Right lung (tissue), 10 donors: ENCODE data around the gene NPW. TPM values are rescaled to one million over a fixed set of nuclear protein-coding genes. Genes with fewer than 3 reads are reported as not detected.

Source experiments
- DNase-seq, 2 donors: peaks; one replicate each; pipeline ENCODE4 v3.0.0-alpha.2; 2013
- long read RNA-seq, 8 donors: transcript quantifications; one replicate each; lab custom pipeline, GENCODE V29; 2026
- polyA plus RNA-seq, 5 donors: library from polyadenylated mRNA; unstranded; fragments of 120-200 nt; gene quantifications; one replicate each; pipeline versions ENCODE4 v1.2.1 to v1.2.3, GENCODE V29; 2013; ENCODE audit warnings: inconsistent platforms in 1 of 5, low replicate concordance in 1 of 5; ENCODE audit not compliant: insufficient read length in 5 of 5, insufficient read depth in 1 of 5

NPW gene
- 1 to 10 TPM; 1.1 to 7.9 (median 2.3) TPM for polyA plus RNA-seq
- long read RNA-seq, donor 1, transcript NPW-202 (2 exons, 991 nt), result major isoform, 33 of 33 reads
- long read RNA-seq, donor 1, partial matches to known transcripts, result 0 of 33 reads
- long read RNA-seq, donor 1, other reads (novel, unspliced or antisense), result 0 of 33 reads
- long read RNA-seq, donor 2, transcript NPW-202 (2 exons, 991 nt), result major isoform, 7 of 7 reads
- long read RNA-seq, donor 2, partial matches to known transcripts, result 0 of 7 reads
- long read RNA-seq, donor 2, other reads (novel, unspliced or antisense), result 0 of 7 reads
- long read RNA-seq, donor 3, partial matches to known transcripts, result 0 of 1 reads
- long read RNA-seq, donor 3, other reads (novel, unspliced or antisense), result 0 of 1 reads
- long read RNA-seq, donor 4, partial matches to known transcripts, result 0 of 4 reads
- long read RNA-seq, donor 4, other reads (novel, unspliced or antisense), result 0 of 4 reads
- long read RNA-seq, donor 5, transcript NPW-202 (2 exons, 991 nt), result major isoform, 10 of 10 reads
- long read RNA-seq, donor 5, partial matches to known transcripts, result 0 of 10 reads
- long read RNA-seq, donor 5, other reads (novel, unspliced or antisense), result 0 of 10 reads
- long read RNA-seq, donor 6, transcript NPW-202 (2 exons, 991 nt), result major isoform, 21 of 21 reads
- long read RNA-seq, donor 6, partial matches to known transcripts, result 0 of 21 reads
- long read RNA-seq, donor 6, other reads (novel, unspliced or antisense), result 0 of 21 reads
- long read RNA-seq, donor 7, transcript NPW-202 (2 exons, 991 nt), result major isoform, 12 of 12 reads
- long read RNA-seq, donor 7, partial matches to known transcripts, result 0 of 12 reads
- long read RNA-seq, donor 7, other reads (novel, unspliced or antisense), result 0 of 12 reads
- long read RNA-seq, donor 8, transcript NPW-202 (2 exons, 991 nt), result major isoform, 6 of 6 reads
- long read RNA-seq, donor 8, partial matches to known transcripts, result 0 of 6 reads
- long read RNA-seq, donor 8, other reads (novel, unspliced or antisense), result 0 of 6 reads

GRCh38 chr16:2019518-2019920, at the start of gene NPW:
NPW (plus strand) TSS chr16:2019785.
- no peak for DNase-seq

- DNase-seq, result peak; percentile 93 to 95
These were observed 47.6 kb upstream of the NPW start, which contains the start of gene TBL3 for GRCh38 chr16:1971796-1972489. TBL3 (plus strand) TSS chr16:1972053; CDS start chr16:1972165, 112 bp downstream.

GRCh38 chr16:1972490-1972877, 47.1 kb upstream of the NPW start:
- DNase-seq, result no peak

DNA sequence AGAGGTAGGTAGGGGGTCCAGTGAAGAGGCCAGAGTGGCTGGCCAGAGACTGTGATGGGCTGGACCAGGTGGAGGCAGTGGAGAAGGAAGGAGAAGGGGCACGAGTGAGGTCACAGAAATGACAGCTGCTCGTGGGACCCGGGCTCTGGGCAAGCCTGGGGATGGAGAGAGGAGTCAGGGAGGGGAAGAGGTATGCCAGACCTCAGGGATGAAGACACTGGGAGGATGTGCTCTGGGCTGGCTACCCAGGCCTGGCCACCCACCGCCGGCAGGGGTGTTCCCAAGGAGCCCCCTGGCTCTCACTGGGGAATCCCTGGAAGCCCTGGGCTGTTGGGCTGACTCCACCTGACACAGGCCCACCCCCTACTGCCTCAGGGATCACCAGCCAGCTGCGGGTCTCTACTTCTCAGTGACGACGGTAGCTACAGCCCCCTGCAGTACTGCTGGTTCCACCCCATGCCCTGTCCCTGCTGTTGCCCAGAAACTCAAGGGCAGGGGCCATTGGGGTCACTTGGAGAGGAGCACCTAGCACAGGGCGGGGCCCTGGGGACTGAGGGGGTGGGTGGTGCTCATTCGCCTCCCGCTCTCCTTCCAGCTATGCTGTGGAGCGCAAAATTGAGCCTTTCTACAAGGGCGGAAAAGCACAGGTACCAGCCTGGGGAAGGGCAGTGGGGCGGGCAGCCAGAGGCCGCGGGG, 46.0 kb upstream of the NPW start:
- DNase-seq, result no peak

DNA sequence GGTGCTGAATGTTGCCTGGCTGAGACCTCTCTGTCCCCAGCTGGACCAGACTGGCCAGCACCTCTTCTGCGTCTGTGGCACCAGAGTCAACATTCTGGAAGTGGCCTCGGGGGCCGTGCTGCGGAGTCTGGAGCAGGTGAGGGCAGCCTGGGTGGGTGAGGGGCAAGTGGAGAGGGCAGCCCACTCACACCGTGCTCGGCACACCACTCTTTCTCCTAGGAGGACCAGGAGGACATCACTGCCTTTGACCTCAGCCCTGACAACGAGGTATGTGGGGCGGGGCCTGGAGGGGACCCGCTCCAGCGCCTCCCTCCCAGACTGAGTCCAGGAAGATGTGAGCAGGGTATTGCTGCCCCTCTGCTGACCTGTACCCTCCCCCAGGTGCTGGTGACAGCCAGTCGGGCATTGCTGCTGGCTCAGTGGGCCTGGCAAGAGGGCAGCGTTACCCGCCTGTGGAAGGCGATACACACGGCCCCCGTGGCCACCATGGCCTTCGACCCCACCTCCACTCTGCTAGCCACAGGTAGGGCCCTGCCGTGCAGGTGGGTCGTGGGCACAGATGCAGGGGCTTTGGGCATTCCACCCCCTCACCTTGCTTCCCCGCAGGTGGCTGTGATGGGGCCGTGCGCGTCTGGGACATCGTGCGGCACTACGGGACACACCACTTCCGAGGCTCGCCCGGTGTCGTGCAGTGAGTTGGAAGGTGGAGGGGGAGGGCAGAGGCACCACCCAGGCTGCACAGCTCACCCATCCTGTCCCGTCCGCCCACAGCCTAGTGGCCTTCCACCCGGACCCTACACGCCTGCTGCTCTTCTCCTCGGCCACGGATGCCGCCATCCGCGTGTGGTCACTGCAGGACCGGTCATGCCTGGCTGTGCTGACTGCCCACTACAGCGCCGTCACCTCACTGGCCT, 45.2 kb upstream of the NPW start:
- DNase-seq, result no peak

- DNase-seq, result no peak
These were observed 44.0 kb upstream of the NPW start for GRCh38 chr16:1975432-1976215.

DNA sequence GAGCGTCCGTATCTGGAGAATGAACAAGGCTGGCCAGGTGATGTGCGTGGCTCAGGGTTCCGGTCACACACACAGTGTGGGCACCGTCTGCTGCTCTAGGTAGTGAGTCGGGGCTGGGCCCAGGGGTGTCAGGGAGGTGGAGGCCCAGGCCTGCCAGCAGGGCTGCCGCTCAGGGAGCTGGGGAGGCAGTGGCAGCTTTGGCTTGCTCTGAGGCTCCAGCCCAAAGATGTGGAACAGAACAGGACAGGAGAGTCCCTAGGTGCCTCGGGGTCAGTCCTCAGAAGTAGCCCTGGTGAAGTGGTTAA, 43.4 kb upstream of the NPW start:
- DNase-seq, result no peak

DNA sequence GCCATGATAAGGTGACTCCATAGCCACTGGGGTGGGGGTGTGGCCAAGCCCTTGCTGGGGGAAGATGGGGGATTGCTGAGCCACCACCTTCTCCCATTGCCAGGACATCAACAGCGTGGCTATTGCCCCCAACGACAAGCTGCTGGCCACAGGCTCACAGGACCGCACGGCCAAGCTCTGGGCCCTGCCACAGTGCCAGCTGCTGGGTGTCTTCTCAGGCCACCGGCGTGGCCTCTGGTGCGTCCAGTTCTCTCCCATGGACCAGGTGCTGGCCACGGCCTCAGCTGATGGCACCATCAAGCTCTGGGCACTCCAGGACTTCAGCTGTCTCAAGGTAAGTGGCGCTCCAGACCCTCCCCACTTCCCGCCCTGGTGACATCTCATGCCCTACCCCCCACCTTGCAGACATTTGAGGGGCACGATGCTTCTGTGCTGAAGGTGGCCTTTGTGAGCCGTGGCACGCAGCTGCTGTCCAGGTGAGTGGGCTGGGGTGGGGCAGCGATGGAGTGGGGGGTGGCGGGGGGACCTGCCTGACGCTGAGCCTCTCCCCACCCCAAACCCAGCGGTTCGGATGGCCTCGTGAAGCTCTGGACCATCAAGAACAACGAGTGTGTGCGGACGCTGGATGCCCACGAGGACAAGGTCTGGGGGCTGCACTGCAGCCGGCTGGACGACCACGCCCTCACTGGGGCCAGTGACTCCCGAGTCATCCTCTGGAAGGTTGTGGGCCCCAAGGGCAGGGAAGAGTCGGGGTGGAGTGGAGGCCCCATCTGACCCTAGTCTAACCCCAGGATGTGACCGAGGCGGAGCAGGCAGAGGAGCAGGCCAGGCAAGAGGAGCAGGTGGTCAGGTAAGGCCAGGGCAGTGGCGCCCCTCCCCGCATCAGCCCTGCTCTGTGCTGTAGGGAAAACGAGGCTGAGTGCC, 42.4 kb upstream of the NPW start:
- no peak for DNase-seq

GRCh38 chr16:1977875-1978268, 41.7 kb upstream of the NPW start:
- DNase-seq, result no peak

DNA sequence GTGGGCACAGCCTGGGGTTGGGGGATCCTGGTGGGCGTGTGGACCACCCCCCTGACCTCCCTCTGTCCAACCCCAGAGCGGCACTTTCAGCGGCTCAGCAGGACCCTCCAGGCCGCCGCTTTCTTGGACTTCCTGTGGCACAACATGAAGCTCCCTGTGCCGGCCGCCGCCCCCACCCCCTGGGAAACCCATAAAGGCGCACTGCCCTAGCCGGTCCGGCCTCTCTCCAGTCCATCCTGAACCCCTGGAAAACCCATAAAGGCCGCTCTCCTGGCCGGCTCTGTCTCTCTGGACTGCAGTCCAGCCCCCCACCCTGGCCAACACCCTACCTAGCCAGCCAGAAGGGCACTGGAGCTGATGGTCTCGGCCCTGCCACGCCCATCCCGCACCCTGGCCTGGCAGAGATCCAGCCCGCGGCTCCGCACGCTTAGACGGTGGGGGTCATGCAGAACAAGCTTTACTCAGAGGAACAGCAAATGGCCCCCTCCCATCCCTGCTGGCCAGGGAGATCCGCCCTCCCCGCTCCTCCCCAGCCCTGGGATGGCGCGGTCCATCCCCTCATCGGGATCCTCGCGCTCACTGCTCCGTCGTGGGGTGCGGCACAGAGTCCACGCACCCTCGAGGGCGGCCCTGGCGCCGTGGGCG, 41.0 kb upstream of the NPW start:
- DNase-seq, result no peak

- no peak for DNase-seq
These were observed 40.1 kb upstream of the NPW start for GRCh38 chr16:1979271-1980029.

GRCh38 chr16:1980030-1980769, 39.4 kb upstream of the NPW start:
- DNase-seq, result no peak

GRCh38 chr16:1980770-1981087, 38.9 kb upstream of the NPW start:
- no peak for DNase-seq

DNA sequence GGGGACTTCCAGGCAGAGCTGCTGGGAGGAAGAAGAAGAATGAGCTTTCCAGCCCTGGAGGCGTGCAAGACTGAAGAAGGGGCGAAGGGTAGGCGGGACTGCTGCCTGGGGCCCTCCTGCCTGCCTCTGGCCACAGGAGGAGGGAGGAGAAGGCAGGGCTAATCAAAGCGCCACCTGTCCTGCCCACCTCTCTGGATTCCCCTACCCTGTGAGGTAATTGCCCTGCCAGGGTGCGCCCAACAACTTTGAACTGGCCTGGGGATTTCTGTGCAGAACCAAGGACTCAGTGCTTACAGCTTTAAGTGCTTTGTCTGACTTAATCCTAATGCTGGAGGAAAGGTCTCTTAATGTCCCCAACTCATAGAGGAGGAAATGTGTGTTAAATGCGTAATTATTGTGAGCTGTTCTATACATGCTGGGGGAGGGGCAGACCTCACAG, 38.2 kb upstream of the NPW start, which contains the start of gene NOXO1:
NOXO1 (minus strand) TSS at position 72 of the 439 bp plus-strand sequence. CDS start 290 bp downstream, outside the sequence.
- DNase-seq, result no peak

- no peak for DNase-seq
These were observed 37.6 kb upstream of the NPW start for GRCh38 chr16:1982013-1982433.

DNA sequence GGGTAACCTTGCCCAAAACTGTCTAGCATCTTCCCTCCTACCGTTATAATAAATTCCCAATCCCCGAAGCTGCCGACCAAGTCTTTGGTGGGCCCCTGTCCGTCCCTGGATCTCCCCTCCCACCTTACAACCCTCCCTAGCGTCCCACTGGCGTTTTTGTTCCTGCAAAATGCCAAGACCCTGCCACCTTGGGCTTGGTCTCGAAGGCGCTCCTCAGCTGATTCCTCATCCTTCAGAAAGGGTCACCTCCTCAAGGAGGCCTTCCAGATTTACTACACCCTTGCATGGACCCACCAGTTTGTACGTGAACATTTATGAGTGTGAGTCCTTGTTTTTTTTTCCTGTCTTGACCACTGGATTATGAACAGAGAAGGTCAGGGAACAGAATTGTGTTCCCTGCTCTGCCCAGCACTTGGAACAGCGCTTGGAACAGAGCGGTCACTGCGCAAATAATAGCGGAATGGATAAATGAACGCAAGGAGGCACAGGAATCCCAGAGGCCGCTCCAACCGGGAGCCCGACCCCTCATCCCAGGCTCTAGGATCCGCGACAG, 36.5 kb upstream of the NPW start:
- DNase-seq, result no peak
